IPS-NIHi7 (cell line): Measurements from ENCODE around the gene PSG5.
"Not testable (repeated sequence)": the region's sequence is repeated elsewhere in the genome, so short reads cannot be mapped to it uniquely, and the experiment has no call there.

Experiments
- DNase-seq: peaks from one replicate; pipeline ENCODE4 v3.0.0; 2012; ENCODE audit warnings: mixed read lengths; ENCODE audit errors: extremely low spot score

PSG5 gene

DNA sequence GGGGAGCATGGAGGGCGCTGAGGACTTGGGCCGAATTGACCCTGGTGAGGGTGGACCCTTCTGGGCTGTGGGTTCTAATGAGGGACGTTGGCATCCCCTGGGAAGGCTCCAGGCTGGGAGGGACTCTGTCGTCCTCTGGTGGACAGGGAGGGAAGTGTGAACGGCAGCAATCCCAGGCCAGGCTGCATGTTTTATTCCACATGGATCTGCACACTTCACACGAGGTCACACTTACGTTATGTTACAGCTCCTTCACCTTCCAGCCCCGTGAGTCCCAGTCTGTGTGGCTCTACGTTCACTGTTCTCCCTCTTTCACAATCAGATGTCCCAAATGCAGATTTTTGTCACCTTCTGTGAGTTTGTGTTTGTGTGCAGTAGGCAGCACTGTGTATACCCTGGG lies 1.8 kb upstream of the PSG5 start:
- not testable (repeated sequence) for DNase-seq

GRCh38 chr19:43181869-43182771 lies 4.2 kb downstream of the PSG5 start:
- DNase-seq: not testable (repeated sequence)

DNA sequence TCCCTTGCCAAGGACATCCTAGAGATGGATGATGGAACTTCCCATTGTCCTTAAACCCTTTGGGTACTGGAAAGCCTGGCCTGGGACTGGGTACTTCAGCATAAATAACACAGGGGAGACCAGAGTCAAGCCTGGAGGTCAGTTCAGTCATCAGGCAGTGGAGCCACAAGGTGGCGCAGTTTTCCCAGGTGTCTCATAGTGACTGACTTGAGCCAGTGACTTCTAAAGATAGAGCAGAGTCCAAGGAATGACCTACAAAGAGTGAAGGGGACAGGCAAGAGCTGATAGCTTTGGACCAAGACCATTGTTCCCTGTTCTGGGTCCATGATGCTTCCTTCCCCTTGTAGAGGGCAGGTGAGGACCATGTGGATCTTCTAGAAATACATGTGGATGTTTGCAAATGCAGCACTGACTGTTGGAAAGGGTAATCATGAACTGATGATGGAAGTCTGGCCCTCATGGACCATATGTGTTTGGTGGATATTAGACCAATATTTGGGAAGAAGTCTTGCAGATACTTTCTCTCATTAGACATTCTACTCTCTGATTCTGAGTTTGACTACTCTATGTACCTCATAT lies 6.7 kb downstream of the PSG5 start:
- not testable (repeated sequence) for DNase-seq

GRCh38 chr19:43178577-43178976 lies 7.8 kb downstream of the PSG5 start:
- not testable (repeated sequence) for DNase-seq

DNA sequence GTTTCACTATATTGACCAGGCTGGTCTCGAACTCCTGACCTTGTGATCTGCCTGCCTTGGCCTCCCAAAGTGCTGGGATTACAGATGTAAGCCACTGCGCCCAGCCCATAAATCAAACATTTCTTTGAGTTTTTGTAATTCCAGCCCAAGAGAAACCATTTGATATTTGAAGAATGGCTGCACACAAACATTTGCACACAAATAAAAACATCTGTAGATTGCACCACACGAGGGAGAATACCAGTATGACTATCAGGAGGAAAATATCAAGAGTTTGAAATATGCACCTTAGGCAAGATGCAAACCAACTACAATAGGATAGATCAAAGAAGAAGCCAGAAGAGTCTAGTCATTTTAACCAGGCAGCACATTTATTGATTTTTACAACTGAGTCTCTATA lies 20.4 kb downstream of the PSG5 start:
- DNase-seq: not testable (repeated sequence)

- not testable (repeated sequence) for DNase-seq
These were observed 23.2 kb downstream of the PSG5 start for GRCh38 chr19:43163135-43163534.

GRCh38 chr19:43162261-43162660 lies 24.1 kb downstream of the PSG5 start:
- DNase-seq: not testable (repeated sequence)

- no peak for DNase-seq
These were observed 34.1 kb downstream of the PSG5 start for GRCh38 chr19:43152214-43152613.

DNA sequence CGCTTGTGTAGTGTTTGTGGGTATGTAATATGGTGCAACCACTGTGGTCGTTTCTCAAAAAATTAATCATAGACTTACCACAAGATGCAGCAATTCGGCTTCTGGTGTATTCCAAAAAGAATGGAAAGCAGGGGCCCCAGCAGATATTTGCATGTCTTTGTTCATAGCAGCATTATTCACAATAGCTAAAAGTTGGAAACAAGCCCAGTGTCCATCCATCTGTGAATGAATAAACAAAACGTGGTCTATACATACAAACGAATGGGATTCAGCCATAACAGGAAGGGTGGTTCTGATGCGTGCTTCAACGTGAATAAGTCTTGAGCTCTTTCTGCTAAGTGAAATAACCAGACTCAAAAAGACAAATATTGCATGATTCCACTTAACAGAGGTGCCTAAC lies 36.5 kb downstream of the PSG5 start:
- not testable (repeated sequence) for DNase-seq

DNA sequence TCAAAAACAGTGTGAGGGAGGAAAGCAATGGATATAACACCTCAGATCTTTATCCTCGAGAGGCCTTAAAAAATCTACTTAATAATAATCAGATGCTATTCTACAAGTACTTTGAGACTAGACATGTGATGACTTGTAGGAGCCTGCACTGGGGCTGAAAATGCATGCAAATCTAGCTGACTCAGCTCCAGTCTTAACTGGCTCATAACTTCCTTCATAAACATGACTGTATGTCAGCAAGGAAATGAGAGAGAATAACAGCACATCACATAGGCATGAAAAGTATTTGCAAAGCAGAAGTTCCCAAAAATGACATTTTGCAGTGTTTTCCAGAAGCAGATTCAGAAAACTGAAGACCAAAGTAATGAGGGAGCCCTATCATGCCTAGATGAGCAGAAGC lies 38.1 kb downstream of the PSG5 start:
- DNase-seq: no peak

DNA sequence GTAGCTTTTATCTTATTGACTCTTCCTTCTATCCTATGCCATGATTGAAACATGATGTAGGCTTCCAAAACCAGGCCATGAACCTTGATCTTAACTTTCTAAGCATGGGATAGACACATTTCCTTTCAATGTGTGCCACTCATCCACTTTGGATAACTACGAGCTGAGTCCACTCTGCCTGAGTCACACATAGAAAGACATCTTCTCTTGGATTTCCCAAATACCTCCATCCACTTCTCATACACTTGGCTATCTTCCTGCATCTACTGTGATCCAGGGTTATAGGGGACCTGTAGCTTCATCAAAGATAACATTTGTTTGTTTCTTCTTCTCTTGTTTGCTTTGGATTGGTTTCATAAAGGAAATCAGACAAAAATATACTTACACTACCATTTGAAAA lies 44.6 kb downstream of the PSG5 start:
- not testable (repeated sequence) for DNase-seq

- DNase-seq: no peak
These were observed 53.6 kb downstream of the PSG5 start for GRCh38 chr19:43132696-43133095.

GRCh38 chr19:43131281-43131842 lies 55.0 kb downstream of the PSG5 start:
- DNase-seq: not testable (repeated sequence)

DNA sequence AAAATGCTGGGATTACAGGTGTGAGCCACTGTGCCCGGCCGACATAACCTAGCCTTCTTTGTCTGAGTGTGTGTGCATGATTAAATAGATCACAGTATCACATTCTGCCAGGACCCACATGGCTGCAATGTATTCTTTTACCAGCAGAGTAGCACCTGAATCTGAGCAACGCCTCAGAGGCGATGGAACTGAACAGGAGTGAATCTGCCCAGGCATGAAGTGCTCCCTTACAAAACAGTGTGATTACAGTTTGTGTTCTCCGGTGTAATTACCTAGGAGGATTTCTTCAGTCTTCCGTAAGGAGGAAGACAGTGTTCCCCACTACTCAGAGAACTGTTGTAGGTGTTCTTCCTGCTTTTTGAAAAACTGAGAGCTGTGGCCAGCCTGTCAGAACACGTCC lies 57.1 kb downstream of the PSG5 start:
- DNase-seq: not testable (repeated sequence)

GRCh38 chr19:43127336-43127735 lies 59.0 kb downstream of the PSG5 start:
- DNase-seq: not testable (repeated sequence)

DNA sequence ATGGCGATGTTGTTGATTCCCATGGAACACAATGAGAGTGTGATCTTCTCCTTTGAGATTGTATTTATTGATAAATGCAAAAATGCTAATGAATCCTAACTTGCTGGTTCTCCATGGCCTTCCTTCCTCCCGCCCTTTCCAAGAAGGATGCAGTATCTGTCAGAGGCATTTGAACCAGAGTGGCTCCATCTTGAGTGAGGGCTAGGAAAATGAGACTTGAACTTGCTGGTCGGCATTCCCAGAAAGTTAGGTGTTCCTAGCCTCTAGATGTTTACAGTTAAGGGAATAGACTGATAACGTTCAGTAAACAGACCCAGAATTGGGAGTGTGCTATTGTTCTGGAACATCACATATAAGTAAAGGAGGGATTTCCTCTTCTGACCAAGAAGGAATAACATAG lies 59.6 kb downstream of the PSG5 start:
- DNase-seq: no peak

DNA sequence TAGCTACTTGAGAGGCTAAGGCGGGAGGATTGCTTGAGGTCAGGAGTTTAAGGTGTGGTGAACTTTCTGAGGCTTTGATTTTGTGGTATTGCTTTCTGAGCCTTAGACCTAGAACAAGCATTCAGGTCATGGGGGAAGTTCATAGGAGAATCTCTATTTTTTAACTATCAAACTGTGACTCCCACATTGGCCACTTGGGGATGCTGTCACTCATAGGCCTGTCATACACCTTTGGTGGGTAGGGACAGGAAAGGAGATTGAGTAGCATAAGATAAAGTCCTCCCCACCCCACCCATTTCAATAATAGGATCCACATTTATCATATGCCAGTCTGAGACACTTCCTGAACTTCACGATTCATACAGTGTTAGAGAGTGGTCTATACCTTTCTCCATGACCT lies 62.0 kb downstream of the PSG5 start:
- DNase-seq: no peak

DNA sequence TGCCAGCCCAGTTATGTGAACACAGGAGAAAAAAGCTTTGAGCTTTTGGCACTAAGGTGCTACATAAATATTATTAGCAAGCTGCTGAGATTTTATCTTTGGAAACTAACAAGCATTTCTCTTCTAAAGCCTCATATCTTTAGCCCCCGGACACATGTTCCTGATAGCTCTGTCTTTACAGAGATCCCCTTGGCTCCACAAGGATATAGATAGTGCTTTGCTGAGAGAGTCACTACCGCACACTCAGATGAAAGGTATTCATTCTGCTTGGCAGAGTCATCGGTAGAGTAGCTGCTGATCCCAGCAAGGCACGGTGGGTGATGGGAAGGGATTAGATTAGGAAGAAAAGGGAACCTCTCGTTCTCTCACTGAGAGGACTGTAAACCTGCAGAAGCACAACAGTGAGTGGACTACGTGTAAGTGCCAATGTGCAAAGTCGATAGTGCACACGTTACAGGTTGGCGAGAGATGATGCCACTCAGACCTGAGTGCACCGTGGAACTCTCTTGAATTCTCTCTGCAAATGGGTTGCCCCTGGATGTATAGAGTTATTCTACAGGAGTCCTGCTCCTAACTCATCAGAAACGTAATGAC lies 65.8 kb downstream of the PSG5 start:
- not testable (repeated sequence) for DNase-seq

GRCh38 chr19:43119526-43119925 lies 66.8 kb downstream of the PSG5 start:
- not testable (repeated sequence) for DNase-seq
